Loucy (cell line): Measurements from ENCODE around the gene LOXL1.

Source experiments
- H2AFZ ChIP-seq: fragments of 200-600 bp; sonication (generic); 2 replicates; pipeline ENCODE4 v1.6.0; 2016; ENCODE audit warnings: antibody characterized with exemption, mild to moderate bottlenecking, low read length, moderate library complexity
- H3F3A ChIP-seq: fragments of 200-600 bp; 2 replicates; pipeline ENCODE4 v1.6.0; 2016; ENCODE audit warnings: antibody characterized with exemption, low read depth, mild to moderate bottlenecking
- H3K27me3 ChIP-seq: fragments of 200-600 bp; sonication (generic); 2 replicates; pipeline ENCODE4 v1.6.1; 2014; ENCODE audit warnings: low read length, mild to moderate bottlenecking; ENCODE audit not compliant: insufficient read depth, poor library complexity, severe bottlenecking
- H3K36me3 ChIP-seq: fragments of 200-600 bp; sonication (generic); 2 replicates; pipeline ENCODE4 v1.6.1; 2016; ENCODE audit warnings: low read length; ENCODE audit not compliant: insufficient read depth
- H3K4me1 ChIP-seq: fragments of 200-600 bp; sonication (generic); 2 replicates; pipeline ENCODE4 v1.5.1; 2014; ENCODE audit warnings: low read length, mild to moderate bottlenecking; ENCODE audit not compliant: insufficient read depth, poor library complexity, severe bottlenecking
- H3K4me2 ChIP-seq: fragments of 200-600 bp; sonication (generic); 2 replicates; pipeline ENCODE4 v1.6.0; 2014; ENCODE audit warnings: antibody characterized with exemption, low read length, low read depth, mild to moderate bottlenecking; ENCODE audit not compliant: poor library complexity, severe bottlenecking
- H3K4me3 ChIP-seq: fragments of 200-600 bp; sonication (generic); 2 replicates; pipeline ENCODE4 v1.5.1; 2014; ENCODE audit warnings: low read length, mild to moderate bottlenecking, mixed read lengths; ENCODE audit not compliant: poor library complexity, severe bottlenecking
- H3K79me2 ChIP-seq: fragments of 200-600 bp; sonication (generic); 2 replicates; pipeline ENCODE4 v1.6.1; 2014; ENCODE audit warnings: low read length; ENCODE audit not compliant: insufficient read depth
- H3K9ac ChIP-seq: fragments of 200-600 bp; sonication (generic); 2 replicates; pipeline ENCODE4 v1.6.0; 2014; ENCODE audit warnings: mild to moderate bottlenecking, low read depth, low read length, moderate library complexity; ENCODE audit not compliant: poor library complexity, severe bottlenecking
- H3K9me2 ChIP-seq: fragments of 200-600 bp; sonication (generic); replicated peaks from 2 replicates; pipeline ENCODE4 v1.6.1; 2016; ENCODE audit warnings: low read depth, low read length, mixed read lengths
- H3K9me3 ChIP-seq: fragments of 200-600 bp; sonication (generic); 2 replicates; pipeline ENCODE4 v1.6.1; 2014; ENCODE audit warnings: mild to moderate bottlenecking, antibody characterized with exemption, low read length, low read depth; ENCODE audit not compliant: insufficient read depth
- H4K20me1 ChIP-seq: fragments of 200-600 bp; sonication (generic); 2 replicates; pipeline ENCODE4 v1.6.0; 2014; ENCODE audit warnings: antibody characterized with exemption, low read length, mild to moderate bottlenecking; ENCODE audit not compliant: insufficient read depth, poor library complexity, severe bottlenecking
- EZH2phosphoT487 ChIP-seq: fragments of 200-600 bp; IDR thresholded peaks from 2 replicates; pipeline ENCODE4 v1.6.1; 2018; ENCODE audit warnings: antibody characterized with exemption, mild to moderate bottlenecking, moderate library complexity, borderline replicate concordance
- TF ChIP-seq, protein P1 (sequence below): fragments of 200-600 bp; sonication (generic); conservative IDR thresholded peaks from 2 replicates; pipeline ENCODE4 v1.5.1; 2014; ENCODE audit warnings: mild to moderate bottlenecking, antibody characterized with exemption, low read length

Gene LOXL1, protein sequence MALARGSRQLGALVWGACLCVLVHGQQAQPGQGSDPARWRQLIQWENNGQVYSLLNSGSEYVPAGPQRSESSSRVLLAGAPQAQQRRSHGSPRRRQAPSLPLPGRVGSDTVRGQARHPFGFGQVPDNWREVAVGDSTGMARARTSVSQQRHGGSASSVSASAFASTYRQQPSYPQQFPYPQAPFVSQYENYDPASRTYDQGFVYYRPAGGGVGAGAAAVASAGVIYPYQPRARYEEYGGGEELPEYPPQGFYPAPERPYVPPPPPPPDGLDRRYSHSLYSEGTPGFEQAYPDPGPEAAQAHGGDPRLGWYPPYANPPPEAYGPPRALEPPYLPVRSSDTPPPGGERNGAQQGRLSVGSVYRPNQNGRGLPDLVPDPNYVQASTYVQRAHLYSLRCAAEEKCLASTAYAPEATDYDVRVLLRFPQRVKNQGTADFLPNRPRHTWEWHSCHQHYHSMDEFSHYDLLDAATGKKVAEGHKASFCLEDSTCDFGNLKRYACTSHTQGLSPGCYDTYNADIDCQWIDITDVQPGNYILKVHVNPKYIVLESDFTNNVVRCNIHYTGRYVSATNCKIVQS

DNA sequence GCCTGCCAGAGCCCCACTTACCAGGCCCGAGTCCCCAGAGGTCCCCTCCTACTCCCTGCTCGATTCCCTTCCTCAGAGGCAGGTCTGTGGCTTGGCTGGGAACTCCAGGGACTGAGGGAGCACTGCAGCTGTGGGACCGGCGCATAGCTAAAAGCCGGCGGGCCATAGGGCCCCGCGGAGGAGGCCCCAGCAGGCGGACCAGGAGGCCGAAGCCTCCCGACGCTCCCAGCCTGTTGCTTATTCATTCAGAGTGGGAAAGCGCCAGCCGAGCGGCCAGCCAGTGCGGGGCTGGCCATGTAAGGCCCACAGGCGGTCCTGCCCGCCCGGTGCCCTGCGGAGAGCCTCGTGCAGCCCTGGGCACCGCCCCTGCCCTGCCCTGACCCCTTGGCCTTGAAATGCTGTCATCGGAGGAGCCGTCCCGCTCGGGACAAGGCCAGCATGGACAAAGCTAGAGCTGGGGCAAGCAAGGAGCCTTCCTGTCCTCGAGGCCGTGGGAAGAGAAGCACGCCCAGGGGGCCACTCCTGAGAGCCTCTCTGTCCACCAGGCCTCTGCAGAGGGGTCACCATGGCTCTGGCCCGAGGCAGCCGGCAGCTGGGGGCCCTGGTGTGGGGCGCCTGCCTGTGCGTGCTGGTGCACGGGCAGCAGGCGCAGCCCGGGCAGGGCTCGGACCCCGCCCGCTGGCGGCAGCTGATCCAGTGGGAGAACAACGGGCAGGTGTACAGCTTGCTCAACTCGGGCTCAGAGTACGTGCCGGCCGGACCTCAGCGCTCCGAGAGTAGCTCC, at the start of gene LOXL1:
TSS of gene LOXL1 (plus strand) at position 244 of the 784 bp plus-strand sequence. CDS start at position 566, 322 bp downstream.
- Histone ChIP-seq H3K4me1 (peaks cover 61% of the 10 kb centered on the region), H3K9me2 (no peaks in the 10 kb centered on the region), H3K79me2 (no peaks in the 10 kb centered on the region), H4K20me1 (no peaks in the 10 kb centered on the region), H3K4me2 (no peak within 1 kb of the TSS), H3K9ac (no peak within 1 kb of the TSS), H3K36me3 (no peaks in the 10 kb centered on the region), H3K27me3 (no peaks in the 10 kb centered on the region), H3K9me3 (no peaks in the 10 kb centered on the region), H3F3A (no peaks in the 10 kb centered on the region), H3K4me3 (no peak within 1 kb of the TSS), H2AFZ (no peak within 1 kb of the TSS)
- TF ChIP-seq EZH2phosphoT487 = no peak
- TF ChIP-seq, protein P1, sequence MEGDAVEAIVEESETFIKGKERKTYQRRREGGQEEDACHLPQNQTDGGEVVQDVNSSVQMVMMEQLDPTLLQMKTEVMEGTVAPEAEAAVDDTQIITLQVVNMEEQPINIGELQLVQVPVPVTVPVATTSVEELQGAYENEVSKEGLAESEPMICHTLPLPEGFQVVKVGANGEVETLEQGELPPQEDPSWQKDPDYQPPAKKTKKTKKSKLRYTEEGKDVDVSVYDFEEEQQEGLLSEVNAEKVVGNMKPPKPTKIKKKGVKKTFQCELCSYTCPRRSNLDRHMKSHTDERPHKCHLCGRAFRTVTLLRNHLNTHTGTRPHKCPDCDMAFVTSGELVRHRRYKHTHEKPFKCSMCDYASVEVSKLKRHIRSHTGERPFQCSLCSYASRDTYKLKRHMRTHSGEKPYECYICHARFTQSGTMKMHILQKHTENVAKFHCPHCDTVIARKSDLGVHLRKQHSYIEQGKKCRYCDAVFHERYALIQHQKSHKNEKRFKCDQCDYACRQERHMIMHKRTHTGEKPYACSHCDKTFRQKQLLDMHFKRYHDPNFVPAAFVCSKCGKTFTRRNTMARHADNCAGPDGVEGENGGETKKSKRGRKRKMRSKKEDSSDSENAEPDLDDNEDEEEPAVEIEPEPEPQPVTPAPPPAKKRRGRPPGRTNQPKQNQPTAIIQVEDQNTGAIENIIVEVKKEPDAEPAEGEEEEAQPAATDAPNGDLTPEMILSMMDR = no peak

DNA sequence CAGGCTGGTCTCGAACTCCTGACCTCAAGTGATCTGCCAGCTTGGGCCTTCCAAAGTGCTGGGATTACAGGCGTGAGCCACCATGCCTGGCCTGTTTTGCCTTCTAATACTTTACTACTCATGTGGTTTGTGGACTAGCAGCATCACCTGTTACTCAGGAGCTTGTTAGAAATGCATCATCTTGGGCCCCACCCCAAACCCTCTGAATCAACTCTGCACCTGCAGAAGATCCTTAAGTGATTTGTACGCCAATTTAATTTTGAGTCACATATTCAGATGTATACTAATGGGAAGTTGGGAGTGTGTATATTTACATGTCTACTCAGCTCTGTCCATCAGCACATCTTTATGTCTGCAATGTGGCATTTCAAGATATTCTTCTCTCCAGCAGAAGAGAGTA, 46.8 kb upstream of the LOXL1 start:
- Histone ChIP-seq H3K27me3 (no peaks in the 10 kb centered on the region), H3K4me3 (no peak overlapping the region), H4K20me1 (no peaks in the 10 kb centered on the region), H3K4me2 (no peak overlapping the region), H3K9me2 (no peaks in the 10 kb centered on the region), H3K79me2 (no peaks in the 10 kb centered on the region), H2AFZ (no peak overlapping the region), H3K4me1 (no peaks in the 10 kb centered on the region), H3K9ac (no peak overlapping the region), H3K9me3 (no peaks in the 10 kb centered on the region), H3K36me3 (no peaks in the 10 kb centered on the region), H3F3A (no peaks in the 10 kb centered on the region)
- TF ChIP-seq EZH2phosphoT487 = no peak
- TF ChIP-seq, protein P1 = no peak

DNA sequence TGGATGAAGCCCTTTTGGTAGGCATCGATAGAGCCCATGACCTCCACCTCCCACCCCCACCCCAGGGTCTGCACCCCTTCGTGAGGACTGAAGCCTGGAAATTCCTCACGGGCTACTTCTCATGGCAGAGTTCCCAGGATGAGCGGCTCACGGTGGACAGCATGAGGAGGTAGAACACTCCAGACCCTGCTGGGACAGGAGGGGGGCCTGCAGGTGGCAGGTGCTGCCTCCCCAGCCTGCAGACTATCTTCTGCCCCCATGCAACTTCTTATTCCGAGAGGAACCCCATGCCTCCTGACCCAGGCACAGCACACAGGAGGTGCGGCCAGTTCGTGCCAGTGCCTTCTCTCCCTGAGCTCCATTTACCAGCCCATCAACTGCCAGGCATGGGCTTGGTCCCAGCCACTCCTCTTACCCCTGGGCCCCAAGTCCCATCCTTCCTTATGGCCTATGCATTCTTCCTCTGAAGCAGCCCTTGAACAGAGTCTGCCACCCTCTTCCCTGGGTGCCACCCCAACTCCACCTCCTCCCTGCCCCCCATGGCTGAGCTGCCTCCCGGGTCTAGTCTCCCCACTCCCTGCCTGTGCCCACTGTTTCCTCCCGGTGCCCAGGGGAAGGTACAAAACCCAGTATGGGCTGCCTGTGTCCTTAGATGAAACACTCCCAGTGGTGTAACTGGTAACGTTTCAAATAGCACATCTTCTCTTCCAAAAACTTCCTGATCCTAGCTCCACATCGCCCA, 44.5 kb upstream of the LOXL1 start:
- H3K27me3 ChIP-seq = no peaks in the 10 kb centered on the region

More for the DNA sequence above, 44.5 kb upstream of the LOXL1 start:
- H2AFZ ChIP-seq = no peak overlapping the region
- H3K4me2 ChIP-seq = no peak overlapping the region
- H3K9me2 ChIP-seq = no peaks in the 10 kb centered on the region
- no peak overlapping the region for H3K4me3 ChIP-seq
- TF ChIP-seq, protein P1 = no peak
- TF ChIP-seq EZH2phosphoT487 = no peak
- H3K9me3 ChIP-seq = no peaks in the 10 kb centered on the region
- H3K9ac ChIP-seq = no peak overlapping the region
- H3K4me1 ChIP-seq = no peaks in the 10 kb centered on the region
- H4K20me1 ChIP-seq = no peaks in the 10 kb centered on the region
- no peaks in the 10 kb centered on the region for H3K36me3 ChIP-seq
- no peaks in the 10 kb centered on the region for H3K79me2 ChIP-seq
- H3F3A ChIP-seq = no peaks in the 10 kb centered on the region
